Breast epithelium (tissue), 3 donors: ENCODE measurements around the gene ANKRD37.

ENCODE experiments used
- POLR2A ChIP-seq: fragments of 450-650 bp; IDR thresholded peaks from one replicate; pipeline ENCODE4 v1.6.1; 2016; ENCODE audit warnings: antibody characterized with exemption, mild to moderate bottlenecking, moderate library complexity
- POLR2AphosphoS5 ChIP-seq, 3 donors: sonication (generic); formaldehyde crosslinking; IDR thresholded peaks; one replicate each; pipeline ENCODE4 v1.6.1; 2017; ENCODE audit warnings: antibody characterized with exemption in 3 of 3
- TF ChIP-seq, protein P1 (sequence below), 3 donors: fragments of 450-650 bp; IDR thresholded peaks; one replicate each; pipeline ENCODE4 v1.5.1; 2016 to 2017; ENCODE audit warnings: antibody characterized with exemption in 3 of 3, mild to moderate bottlenecking in 3 of 3, moderate library complexity in 3 of 3

DNA sequence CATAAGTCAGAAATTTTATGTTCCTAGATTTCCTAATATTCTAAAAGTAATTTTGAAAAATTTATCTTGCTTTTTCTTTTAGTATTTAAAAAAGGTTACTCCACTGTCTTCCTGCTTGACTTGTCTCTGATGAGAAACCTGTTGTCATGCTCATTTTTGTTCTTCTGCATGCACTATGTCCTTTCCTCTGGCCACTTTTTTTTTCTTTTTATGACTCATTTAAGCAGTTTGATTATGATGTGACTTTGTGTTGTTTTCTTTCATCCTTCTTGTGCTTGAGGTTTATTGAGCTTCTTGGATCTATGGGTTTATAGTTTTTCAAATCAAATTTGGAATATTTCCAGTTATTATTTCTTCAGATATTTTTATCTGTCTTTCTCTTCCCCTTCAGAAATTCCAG is 41.2 kb downstream of the ANKRD37 start:
- TF ChIP-seq, protein P1, sequence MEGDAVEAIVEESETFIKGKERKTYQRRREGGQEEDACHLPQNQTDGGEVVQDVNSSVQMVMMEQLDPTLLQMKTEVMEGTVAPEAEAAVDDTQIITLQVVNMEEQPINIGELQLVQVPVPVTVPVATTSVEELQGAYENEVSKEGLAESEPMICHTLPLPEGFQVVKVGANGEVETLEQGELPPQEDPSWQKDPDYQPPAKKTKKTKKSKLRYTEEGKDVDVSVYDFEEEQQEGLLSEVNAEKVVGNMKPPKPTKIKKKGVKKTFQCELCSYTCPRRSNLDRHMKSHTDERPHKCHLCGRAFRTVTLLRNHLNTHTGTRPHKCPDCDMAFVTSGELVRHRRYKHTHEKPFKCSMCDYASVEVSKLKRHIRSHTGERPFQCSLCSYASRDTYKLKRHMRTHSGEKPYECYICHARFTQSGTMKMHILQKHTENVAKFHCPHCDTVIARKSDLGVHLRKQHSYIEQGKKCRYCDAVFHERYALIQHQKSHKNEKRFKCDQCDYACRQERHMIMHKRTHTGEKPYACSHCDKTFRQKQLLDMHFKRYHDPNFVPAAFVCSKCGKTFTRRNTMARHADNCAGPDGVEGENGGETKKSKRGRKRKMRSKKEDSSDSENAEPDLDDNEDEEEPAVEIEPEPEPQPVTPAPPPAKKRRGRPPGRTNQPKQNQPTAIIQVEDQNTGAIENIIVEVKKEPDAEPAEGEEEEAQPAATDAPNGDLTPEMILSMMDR (IDR thresholded peaks at IDR 0.05) = no peak
- TF ChIP-seq POLR2A (no peak), POLR2AphosphoS5 (IDR thresholded peaks at IDR 0.05) (no peak)
